OCI-LY7 (cell line): ENCODE measurements around the gene CTXN2. TPM values are rescaled to one million over a fixed set of nuclear protein-coding genes. Genes with fewer than 3 reads are reported as not detected.
A peak's percentile ranks its signal among the peaks of the same experiment; 100 is the strongest.

Experiments used
- BruUV-seq: library from RNA; stranded (reverse); fragments of 400-500 nt; replicated peaks from 2 replicates; lab custom pipeline; 2021; lab: Mats Ljungman, UMichigan
- CTCF ChIA-PET: fragments of 300-600 bp; sonication (Branson Sonifier 250); formaldehyde crosslinking; loops from one replicate; lab custom pipeline; 2022; ENCODE audit warnings: antibody characterized with exemption; ENCODE audit not compliant: unreplicated experiment; lab: Charles Lee
- POLR2A ChIA-PET: fragments of 300-600 bp; sonication (Branson Sonifier 250); formaldehyde crosslinking; loops from one replicate; lab custom pipeline; 2022; ENCODE audit warnings: antibody characterized with exemption; lab: Charles Lee
- DNase-seq: peaks from one replicate; pipeline ENCODE4 v3.0.0-alpha.2; 2015; ENCODE audit warnings: low spot score
- H2AFZ ChIP-seq: fragments of 200-600 bp; sonication (generic), shearing (Covaris generic); 2 replicates; pipeline ENCODE4 v1.6.1; 2014; ENCODE audit warnings: mild to moderate bottlenecking, antibody characterized with exemption, low read length, moderate library complexity
- H3K27ac ChIP-seq: fragments of 200-600 bp; sonication (generic); 2 replicates; pipeline ENCODE4 v1.5.1; 2014; ENCODE audit warnings: mixed run types, low read depth, mild to moderate bottlenecking, moderate library complexity, low read length, inconsistent platforms; ENCODE audit not compliant: poor library complexity, severe bottlenecking
- H3K36me3 ChIP-seq: fragments of 200-600 bp; sonication (generic); 2 replicates; pipeline ENCODE4 v1.6.1; 2014; ENCODE audit warnings: mild to moderate bottlenecking, antibody characterized with exemption, low read length, moderate library complexity, mixed read lengths; ENCODE audit not compliant: insufficient read depth
- H3K4me1 ChIP-seq: fragments of 200-600 bp; sonication (generic); 2 replicates; pipeline ENCODE4 v1.5.1; 2014; ENCODE audit warnings: mild to moderate bottlenecking, low read length; ENCODE audit not compliant: insufficient read depth, poor library complexity, severe bottlenecking
- H3K4me2 ChIP-seq: fragments of 200-600 bp; sonication (generic); 2 replicates; pipeline ENCODE4 v1.6.1; 2014; ENCODE audit warnings: mild to moderate bottlenecking, low read length
- H3K4me3 ChIP-seq: fragments of 200-600 bp; sonication (generic); 2 replicates; pipeline ENCODE4 v1.5.1; 2014; ENCODE audit warnings: mild to moderate bottlenecking, low read depth, low read length; ENCODE audit not compliant: poor library complexity, severe bottlenecking
- H3K79me2 ChIP-seq: fragments of 200-600 bp; sonication (generic); 2 replicates; pipeline ENCODE4 v1.6.1; 2016; ENCODE audit warnings: low read depth, mild to moderate bottlenecking, low read length, moderate library complexity, mixed read lengths; ENCODE audit not compliant: insufficient read depth
- H3K9me2 ChIP-seq: fragments of 200-600 bp; sonication (generic); 2 replicates; pipeline ENCODE4 v1.6.1; 2016; ENCODE audit warnings: mild to moderate bottlenecking, low read length, mixed read lengths; ENCODE audit not compliant: insufficient read depth
- H3K9me3 ChIP-seq: fragments of 200-600 bp; sonication (generic); 2 replicates; pipeline ENCODE4 v1.6.1; 2014; ENCODE audit warnings: mild to moderate bottlenecking, mixed run types, low read length, mixed read lengths
- H4K20me1 ChIP-seq: fragments of 200-600 bp; sonication (generic); 2 replicates; pipeline ENCODE4 v1.6.1; 2014; ENCODE audit warnings: mild to moderate bottlenecking, antibody characterized with exemption, low read length, moderate library complexity, mixed read lengths; ENCODE audit not compliant: insufficient read depth
- EZH2phosphoT487 ChIP-seq: fragments of 200-600 bp; sonication (generic); IDR thresholded peaks from 2 replicates; pipeline ENCODE4 v1.6.1; 2018; ENCODE audit warnings: low read depth, borderline replicate concordance, mild to moderate bottlenecking, mixed run types, antibody characterized with exemption, low read length, moderate library complexity, mixed read lengths
- intact Hi-C: fragments of 100-400 bp; cut with micrococcal nuclease; formaldehyde crosslinking; loops from one replicate; pipeline ENCODE4 v1.10.0; 2022; ENCODE audit not compliant: unreplicated experiment
- total RNA-seq, 2 experiments: library from RNA; depleted of rRNA in 1 of 2; stranded (reverse); fragments of >200 nt in 1 of 2; shearing (Covaris generic) in 1 of 2; gene quantifications; 2 replicates each; pipeline ENCODE4 v1.2.3, GENCODE V29; 2014 to 2022
- TF ChIP-seq, protein P1 (sequence below): fragments of 200-600 bp; sonication (generic); conservative IDR thresholded peaks from 2 replicates; pipeline ENCODE4 v1.5.1; 2014; ENCODE audit warnings: mild to moderate bottlenecking, antibody characterized with exemption, low read length, moderate library complexity, mixed read lengths

CTXN2 gene
- total RNA-seq, 2 experiments from 2014 or later = 0.34 to 0.41 TPM

DNA sequence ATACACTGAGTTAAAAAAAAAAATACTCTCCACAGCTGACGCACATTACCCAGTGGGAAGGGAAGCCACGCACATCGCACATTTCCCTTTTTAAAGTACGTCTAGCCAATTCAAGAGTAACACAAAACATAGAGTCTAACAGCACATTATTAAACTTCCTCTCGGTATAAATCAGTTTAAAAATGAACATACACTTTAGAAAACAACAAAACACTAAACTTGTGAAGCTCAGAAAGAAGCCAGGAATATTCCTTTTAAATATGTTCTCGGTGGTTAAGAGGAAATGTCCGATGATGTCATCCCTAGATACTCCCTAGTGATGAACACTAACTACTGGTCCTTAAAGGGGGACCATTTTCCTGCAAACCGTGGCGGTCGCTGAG, 14.1 kb upstream of the CTXN2 start:
- peaks cover 43% of the 10 kb centered on the region for H3K4me1 ChIP-seq
- peaks cover 6% of the 10 kb centered on the region; the same call in 1 of the 2 replicates for H4K20me1 ChIP-seq
- ChIA-PET POLR2A (interaction anchor here (1.1 to 1.2 kb wide), 2 partner anchors 153 to 155 kb away, joined by 3 to 4 read pairs; no protein-coding TSS in a partner anchor), CTCF (no interaction called here)
- peak overlapping the region; percentile 84 for H3K4me3 ChIP-seq
- DNase-seq = peak; percentile 63
- H3K27ac ChIP-seq = peak overlapping the region; percentile 78
- H3K79me2 ChIP-seq = peaks cover 59% of the 10 kb centered on the region
- TF ChIP-seq, protein P1, sequence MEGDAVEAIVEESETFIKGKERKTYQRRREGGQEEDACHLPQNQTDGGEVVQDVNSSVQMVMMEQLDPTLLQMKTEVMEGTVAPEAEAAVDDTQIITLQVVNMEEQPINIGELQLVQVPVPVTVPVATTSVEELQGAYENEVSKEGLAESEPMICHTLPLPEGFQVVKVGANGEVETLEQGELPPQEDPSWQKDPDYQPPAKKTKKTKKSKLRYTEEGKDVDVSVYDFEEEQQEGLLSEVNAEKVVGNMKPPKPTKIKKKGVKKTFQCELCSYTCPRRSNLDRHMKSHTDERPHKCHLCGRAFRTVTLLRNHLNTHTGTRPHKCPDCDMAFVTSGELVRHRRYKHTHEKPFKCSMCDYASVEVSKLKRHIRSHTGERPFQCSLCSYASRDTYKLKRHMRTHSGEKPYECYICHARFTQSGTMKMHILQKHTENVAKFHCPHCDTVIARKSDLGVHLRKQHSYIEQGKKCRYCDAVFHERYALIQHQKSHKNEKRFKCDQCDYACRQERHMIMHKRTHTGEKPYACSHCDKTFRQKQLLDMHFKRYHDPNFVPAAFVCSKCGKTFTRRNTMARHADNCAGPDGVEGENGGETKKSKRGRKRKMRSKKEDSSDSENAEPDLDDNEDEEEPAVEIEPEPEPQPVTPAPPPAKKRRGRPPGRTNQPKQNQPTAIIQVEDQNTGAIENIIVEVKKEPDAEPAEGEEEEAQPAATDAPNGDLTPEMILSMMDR = no peak
- no peak for TF ChIP-seq EZH2phosphoT487
- no TSS peak for BruUV-seq
- H3K4me2 ChIP-seq = peak overlapping the region; percentile 93
- peaks cover 23% of the 10 kb centered on the region for H3K36me3 ChIP-seq
- intact Hi-C loops = no loop called here
- peak overlapping the region; percentile 94 for H2AFZ ChIP-seq
- H3K9me3 ChIP-seq = peaks cover 18% of the 10 kb centered on the region; the same call in 1 of the 2 replicates
- no peaks in the 10 kb centered on the region for H3K9me2 ChIP-seq

DNA sequence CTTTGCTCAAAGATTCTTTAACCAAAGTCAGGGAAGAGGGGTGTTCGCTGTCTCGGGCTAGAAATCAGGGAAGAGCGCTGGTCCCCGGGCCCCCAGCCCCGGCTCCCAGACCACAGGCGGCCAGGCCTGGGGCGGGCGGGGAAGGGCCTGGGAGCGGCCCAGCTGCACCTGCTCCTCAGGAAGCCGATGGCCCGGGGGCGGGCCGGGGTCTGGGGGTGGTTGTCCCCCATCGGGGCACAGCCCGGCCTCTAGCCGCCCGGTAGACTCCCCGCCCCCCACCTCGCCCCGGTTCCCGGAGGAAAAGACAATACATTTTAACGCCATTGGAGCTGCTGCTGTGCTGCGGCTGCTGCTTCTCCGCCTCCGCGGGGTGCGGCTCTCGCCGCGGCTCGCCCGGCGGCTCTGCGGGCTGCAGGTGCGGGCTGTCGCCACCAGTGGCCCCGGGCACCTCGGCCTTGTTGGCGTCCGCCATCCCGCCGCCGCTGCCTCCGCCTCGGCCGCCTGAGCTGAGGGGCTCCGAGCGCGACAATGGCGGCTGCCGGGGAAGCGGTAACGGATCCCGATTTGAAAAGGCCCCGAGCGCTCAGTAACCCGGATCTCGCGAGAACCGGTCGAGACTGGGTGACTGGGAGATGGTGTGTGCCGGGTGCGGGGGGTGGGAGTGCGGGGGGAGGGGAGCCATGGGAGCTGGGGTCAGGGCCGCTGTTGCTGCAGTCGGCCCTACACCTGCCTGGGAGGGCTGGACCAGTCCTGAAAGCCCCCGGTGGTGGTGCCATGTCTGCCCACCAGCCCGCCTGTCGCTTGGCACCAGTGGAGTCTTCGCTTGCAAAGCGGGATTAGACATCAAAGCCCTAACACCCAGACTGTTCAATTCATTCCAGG, 13.5 kb upstream of the CTXN2 start, which contains the start of gene MYEF2:
TSS of gene MYEF2 (minus strand) at position 530 of the 882 bp plus-strand sequence. CDS start at position 472, 58 bp downstream.
- peaks cover 23% of the 10 kb centered on the region for H3K36me3 ChIP-seq
- H3K4me1 ChIP-seq = peaks cover 39% of the 10 kb centered on the region
- H3K79me2 ChIP-seq = peaks cover 53% of the 10 kb centered on the region
- peak within 1 kb of the TSS; percentile 94 for H2AFZ ChIP-seq
- peak within 1 kb of the TSS; percentile 84 for H3K4me3 ChIP-seq
- H3K9me3 ChIP-seq = peaks cover 18% of the 10 kb centered on the region; the same call in 1 of the 2 replicates
- ChIA-PET POLR2A (interaction anchor here (0.7 to 1.2 kb wide), 3 partner anchors 9 to 154 kb away, joined by 3 to 4 read pairs (median 3); no protein-coding TSS in a partner anchor), CTCF (no interaction called here)
- intact Hi-C loops = loop anchor here (2.0 kb wide), 1 partner anchor 153 kb away; the partner anchor contains the start of gene DUT
- TF ChIP-seq, protein P1 = no peak
- TF ChIP-seq EZH2phosphoT487 = no peak
- DNase-seq = peak; percentile 90
- H4K20me1 ChIP-seq = peaks cover 6% of the 10 kb centered on the region; the same call in 1 of the 2 replicates
- H3K27ac ChIP-seq = peak within 1 kb of the TSS; percentile 78
- no peaks in the 10 kb centered on the region for H3K9me2 ChIP-seq
- BruUV-seq = no TSS peak
- peak within 1 kb of the TSS; percentile 93 for H3K4me2 ChIP-seq
